Hematopoietic multipotent progenitor cell treated with erythropoietin and hydrocortisone succinate and interleukin-3 and kit ligand, for 6 days (in vitro differentiated cells): ENCODE measurements around the gene CDC20B.

ENCODE experiments used
- DNase-seq: peaks from one replicate; pipeline ENCODE4 v3.0.0-alpha.2; 2015

CDC20B gene

GRCh38 chr5:55172937-55173686 is at the start of gene CDC20B:
Gene CDC20B, minus strand, starts transcription at chr5:55173177. Its CDS starts 177 bp downstream, at chr5:55173000.
- peak; percentile 76 for DNase-seq

GRCh38 chr5:55222092-55222984 is 49.4 kb upstream of the CDC20B start:
- no peak for DNase-seq

- DNase-seq = no peak
These were observed 47.6 kb upstream of the CDC20B start for GRCh38 chr5:55220433-55221185.

GRCh38 chr5:55219770-55220169 is 46.8 kb upstream of the CDC20B start:
- DNase-seq = no peak

- DNase-seq = no peak
These were observed 46.0 kb upstream of the CDC20B start for GRCh38 chr5:55218967-55219366.

GRCh38 chr5:55211184-55211874 is 38.4 kb upstream of the CDC20B start:
- DNase-seq = no peak

- DNase-seq = no peak
These were observed 32.0 kb upstream of the CDC20B start for GRCh38 chr5:55205001-55205400.

GRCh38 chr5:55191165-55191564 is 18.2 kb upstream of the CDC20B start:
- DNase-seq = no peak

- DNase-seq = no peak
These were observed 15.9 kb upstream of the CDC20B start for GRCh38 chr5:55188656-55189540.

- DNase-seq = peak; percentile 53
These were observed 14.4 kb upstream of the CDC20B start for GRCh38 chr5:55187370-55187769.

GRCh38 chr5:55180016-55180415 is 7.0 kb upstream of the CDC20B start:
- DNase-seq = no peak

- no peak for DNase-seq
These were observed 4.1 kb upstream of the CDC20B start for GRCh38 chr5:55177078-55177477.

- peak; percentile 73 for DNase-seq
These were observed 3.3 kb upstream of the CDC20B start for GRCh38 chr5:55176176-55176818.

- DNase-seq = no peak
These were observed 2.8 kb upstream of the CDC20B start for GRCh38 chr5:55175781-55176175.

- DNase-seq = peak; percentile 11
These were observed 782 bp upstream of the CDC20B start for GRCh38 chr5:55173687-55174230.

GRCh38 chr5:55172051-55172899 is 702 bp downstream of the CDC20B start:
- peak; percentile 92 for DNase-seq

- DNase-seq = no peak
These were observed 1.5 kb downstream of the CDC20B start for GRCh38 chr5:55171471-55171870.

GRCh38 chr5:55162666-55163065 is 10.3 kb downstream of the CDC20B start:
- DNase-seq = no peak

GRCh38 chr5:55160493-55161209 is 12.3 kb downstream of the CDC20B start:
- no peak for DNase-seq
